GM19025 (cell line): ENCODE measurements around the gene GRM8.
"Not testable (repeated sequence)": the region's sequence is repeated elsewhere in the genome, so short reads cannot be mapped to it uniquely, and the experiment has no call there.

Source experiments
- ATAC-seq: cut with Tn5 transposase; IDR thresholded peaks from one replicate; pipeline ENCODE4 v1.9.1; 2021; ENCODE audit warnings: mild to moderate bottlenecking, low read depth, moderate library complexity; ENCODE audit not compliant: unreplicated experiment

GRM8 gene

DNA sequence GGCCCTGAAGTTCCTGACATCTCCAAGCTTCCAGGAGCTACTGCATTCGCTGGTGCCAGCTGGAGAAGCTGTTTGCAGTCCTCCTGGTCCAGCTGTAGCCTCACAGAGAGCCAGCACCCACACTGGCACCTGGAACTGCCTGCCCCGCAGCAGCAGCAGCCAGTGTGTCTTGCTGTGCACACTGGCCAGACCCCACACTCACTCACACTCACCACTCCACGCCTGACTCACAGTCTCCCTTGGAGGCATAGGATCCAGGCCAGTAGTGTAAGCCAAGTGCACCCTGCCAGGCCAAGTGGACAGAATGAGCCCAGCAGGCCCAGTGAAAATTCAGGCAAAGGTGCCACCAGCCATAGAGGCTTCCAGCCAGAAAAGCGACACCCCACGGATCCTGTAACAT lies 566.3 kb downstream of the GRM8 start:
- no peak for ATAC-seq

DNA sequence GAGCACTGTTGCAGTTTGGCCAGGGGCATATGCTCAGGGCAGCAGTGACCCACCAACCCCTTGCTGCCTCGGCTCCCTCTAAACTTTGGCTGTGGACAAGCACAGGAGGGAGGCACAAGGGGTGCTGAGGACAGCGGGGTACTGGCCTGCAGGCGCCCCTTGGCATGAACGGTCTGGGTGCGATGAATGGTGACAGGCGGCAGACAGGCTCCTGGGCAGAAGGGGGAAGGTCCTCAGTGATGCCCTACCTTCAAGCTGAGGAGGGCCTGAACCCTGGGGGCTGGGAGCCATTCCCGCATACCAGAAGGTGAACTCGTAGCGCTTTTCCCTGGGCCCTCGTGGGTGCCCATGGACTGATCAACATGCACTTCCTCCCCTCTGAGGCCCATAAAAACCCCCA lies 567.1 kb downstream of the GRM8 start:
- no peak for ATAC-seq

DNA sequence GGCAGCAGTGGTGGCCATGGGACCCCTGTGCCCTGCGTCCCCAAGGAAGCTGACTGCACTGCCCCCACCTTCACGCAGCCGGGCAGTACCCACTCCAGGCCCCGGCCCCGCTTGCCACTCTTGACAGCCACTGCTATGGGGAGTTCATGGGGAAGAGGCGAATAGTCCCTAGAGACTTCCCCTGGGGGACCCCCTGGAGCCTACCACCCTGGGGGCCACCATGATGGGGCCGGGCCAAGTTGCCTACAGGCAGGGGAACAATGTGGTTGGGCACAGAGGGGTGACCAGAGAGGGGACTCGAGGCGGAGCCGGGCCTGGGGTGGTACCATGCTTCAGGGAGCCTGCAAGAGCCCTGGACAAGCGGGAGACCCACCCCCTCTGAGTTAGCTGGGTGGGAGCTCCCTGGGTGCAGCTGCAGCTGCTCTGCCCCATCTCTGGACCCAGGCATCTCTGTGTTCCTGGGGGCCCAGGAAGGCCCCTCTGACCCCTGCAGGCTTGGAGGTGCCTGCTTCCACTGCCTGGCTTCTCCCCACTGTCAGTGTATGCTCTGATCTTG lies 567.6 kb downstream of the GRM8 start:
- no peak for ATAC-seq

DNA sequence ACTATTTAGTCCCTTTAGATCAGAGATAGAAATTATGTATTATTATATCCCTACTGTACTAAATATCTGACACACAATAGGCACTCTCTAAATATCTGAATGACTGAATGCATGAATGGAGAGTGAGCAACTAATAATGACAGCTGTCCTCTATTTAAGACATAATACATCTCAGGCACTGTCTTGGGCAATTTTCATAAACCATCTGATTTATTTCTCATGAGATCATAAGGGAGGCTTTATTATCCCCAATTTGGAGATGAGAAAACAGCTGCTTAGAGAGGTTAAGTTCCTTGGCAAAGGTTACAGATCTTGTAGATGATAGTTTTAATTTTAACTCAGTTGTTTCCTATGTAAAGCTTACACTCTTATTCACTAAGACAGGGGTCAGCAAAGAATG lies 570.6 kb downstream of the GRM8 start:
- no peak for ATAC-seq

DNA sequence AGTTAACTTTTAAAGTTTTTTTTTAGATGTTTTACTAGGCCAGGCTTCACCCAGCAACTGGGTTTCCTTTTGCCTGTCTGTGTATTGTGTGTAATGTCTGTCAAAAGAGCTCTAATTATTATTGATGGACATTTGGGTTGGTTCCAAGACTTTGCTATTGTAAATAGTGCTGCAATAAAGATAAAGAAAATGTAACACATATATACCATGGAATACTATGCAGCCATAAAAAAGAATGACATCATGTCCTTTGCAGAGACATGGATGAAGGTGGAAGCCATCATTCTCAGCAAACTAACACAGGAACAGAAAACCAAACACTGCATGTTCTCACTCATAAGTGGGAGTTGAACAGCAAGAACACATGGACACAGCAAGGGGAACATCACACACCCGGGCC lies 584.0 kb downstream of the GRM8 start:
- not testable (repeated sequence) for ATAC-seq

DNA sequence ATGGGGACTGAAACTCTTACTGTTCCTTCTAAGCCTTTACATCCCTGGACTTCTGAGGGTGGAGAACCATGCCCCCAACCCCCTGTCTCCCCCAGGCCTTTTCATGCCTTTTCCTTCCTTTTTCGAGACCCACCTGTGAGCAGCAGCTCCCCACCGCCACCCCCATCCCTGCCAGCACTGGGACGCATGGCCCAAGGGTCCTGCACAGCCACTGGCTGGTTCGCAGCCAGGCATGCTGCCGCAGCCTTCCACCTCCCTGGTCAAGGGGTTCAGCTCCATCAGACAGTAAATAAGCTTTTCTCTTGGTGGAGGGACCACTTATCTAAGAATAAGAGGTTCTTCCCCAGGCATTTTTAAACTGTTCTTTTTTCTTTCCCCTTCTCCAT lies 584.4 kb downstream of the GRM8 start:
- ATAC-seq, result no peak

DNA sequence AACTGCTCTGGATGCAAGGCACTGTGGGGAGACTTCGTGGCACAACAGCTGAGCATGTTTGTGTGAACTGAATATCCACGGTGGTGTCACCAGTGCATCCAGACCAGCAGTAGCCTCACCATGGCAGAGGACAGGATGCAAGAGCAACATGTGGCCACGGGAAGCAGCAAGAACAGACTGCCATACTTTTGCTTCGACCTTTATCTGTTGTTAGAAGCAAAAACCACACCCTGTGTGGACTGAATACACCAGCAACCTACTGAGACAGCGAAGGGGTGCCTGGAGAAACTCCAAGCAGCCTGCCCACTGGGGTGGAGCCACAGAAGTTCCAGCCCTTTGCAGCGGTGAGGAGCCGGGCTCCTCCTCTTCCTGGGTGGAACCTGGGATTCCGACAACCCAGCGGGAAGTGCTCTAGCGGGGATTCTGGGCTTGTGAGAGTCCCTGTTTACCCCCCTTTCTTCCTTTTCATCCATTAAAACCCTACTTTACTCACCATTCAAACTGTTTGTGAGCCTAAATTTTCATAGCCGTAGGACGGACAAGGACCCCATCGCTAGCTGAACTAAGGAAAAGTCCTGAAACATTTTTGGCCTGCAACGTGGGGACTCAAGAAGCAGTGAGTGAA lies 584.9 kb downstream of the GRM8 start:
- ATAC-seq, result no peak

DNA sequence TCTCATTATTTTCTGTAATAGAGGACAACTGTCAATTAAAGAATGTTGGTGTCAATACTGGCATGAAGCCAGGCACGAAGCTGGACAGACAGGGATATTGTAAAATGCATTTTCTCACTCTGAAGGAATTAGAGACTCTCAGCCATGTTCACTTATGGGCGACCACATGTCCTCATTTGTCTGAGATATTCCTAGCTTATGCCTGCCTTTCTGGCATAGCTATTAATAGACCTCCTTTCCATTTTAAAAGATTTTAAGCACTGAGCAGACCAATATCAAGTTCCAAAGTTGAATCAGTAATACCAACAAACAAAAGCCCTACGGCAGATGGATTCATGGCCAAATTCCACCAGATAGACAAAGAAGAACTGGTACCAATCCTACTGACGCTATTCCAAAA lies 589.9 kb downstream of the GRM8 start:
- no peak for ATAC-seq

DNA sequence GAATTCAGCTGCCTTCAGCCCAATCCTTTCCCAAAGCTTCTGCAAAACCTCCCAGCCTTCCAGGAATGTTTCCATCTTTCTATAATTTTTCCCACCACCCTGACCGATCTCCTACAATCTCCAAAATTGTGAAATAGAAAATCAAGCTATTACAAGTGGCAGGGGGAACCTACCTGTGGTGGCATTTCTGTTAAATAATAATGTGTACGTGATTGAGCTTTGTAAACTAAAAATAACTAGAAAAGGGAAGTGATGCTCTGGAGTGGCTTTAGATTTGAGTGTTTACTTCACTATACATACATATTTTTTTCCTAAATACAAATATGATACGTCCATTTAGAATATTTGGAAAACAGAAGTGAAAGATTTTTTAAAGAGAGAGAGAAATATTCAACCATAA lies 593.6 kb downstream of the GRM8 start:
- peak; percentile 68 for ATAC-seq

DNA sequence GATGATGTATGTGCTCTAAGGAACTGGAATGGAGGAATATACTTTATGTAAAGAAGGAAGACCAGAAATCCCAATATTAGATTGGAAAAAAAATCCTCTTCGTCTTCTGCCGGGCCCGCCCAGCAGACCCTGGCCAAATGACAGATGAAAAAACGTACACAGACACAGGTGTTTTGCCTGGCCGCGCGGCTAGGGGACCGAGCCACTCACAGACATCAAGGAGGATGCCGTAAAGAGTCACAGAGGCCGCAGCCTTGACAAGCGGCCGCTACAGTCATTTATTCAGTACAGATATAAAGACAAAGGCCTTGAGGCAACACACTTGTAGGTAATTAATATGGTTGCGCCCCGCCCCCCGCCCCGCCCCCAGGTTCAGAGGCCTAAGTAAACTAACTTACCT lies 594.1 kb downstream of the GRM8 start:
- ATAC-seq, result peak; percentile 3

DNA sequence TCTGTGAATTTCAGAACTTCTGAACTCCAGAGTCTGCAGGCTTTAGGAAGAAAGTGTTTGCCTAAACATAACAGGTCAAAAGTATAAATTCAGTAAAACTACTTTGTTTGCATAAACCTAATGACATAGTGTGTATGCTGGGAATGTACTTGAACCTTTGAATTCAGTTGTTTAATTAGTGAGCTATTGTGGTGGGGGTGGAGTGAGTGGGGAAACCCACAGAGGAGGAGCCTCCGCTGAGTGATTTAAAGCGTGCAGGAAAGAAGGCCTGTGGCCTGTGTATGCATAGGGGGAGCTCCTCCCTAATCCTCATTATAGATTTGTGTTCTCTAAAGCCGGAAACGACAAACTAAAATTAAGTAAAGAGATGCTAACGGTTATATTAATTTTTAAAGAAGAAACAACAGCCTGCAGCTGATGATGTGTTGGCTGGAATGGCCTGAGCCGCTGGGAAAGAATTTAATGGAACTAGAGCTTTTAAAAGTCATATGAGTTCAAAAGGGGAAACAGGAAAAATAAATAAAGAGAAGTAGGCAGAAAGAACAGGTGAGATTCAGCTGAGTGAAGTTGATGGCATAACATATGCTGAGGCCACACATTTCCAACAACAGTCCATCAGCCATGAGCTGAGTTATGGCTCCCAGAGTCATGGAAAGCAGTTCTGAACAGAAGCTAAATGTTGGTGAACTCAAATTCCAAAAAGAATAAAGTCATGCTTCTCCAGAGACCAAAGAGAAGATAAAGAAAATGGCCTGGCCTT lies 595.0 kb downstream of the GRM8 start:
- ATAC-seq, result peak; percentile 86

DNA sequence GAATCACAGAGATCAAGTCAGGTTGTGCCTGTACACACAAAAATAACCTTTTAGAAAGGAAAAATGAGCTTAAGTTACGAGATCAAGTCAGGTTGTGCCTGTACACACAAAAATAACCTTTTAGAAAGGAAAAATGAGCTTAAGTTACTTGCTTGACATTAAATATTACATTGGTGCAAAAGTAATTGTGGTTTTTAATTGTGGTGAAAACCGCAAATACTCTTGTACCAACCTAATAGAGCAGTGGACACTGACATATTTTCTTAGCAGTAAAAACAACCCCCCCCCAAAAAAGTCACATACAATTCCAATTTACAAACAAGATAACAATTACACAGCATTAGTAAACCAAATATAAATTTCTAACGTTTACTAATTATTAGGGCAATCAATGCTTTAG lies 595.6 kb downstream of the GRM8 start:
- ATAC-seq, result no peak

DNA sequence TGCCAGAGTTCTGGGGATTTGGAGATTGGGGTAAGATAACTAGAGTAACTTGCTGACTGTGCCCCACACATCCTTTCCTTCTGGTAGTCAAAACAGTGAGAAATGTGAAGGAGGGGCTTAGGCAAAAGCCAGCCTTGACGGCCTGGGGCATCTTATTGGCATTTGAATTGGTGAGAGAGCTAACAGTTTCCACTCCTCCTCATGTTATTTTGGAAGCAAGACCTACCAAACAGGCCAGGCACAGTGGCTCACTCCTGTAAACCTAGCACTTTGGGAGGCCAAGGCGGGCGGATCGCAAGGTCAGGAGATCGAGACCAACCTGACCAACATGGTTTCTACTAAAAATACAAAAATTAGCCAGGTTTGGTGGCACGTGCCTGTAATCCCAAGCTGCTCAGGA lies 596.6 kb downstream of the GRM8 start:
- ATAC-seq, result no peak

DNA sequence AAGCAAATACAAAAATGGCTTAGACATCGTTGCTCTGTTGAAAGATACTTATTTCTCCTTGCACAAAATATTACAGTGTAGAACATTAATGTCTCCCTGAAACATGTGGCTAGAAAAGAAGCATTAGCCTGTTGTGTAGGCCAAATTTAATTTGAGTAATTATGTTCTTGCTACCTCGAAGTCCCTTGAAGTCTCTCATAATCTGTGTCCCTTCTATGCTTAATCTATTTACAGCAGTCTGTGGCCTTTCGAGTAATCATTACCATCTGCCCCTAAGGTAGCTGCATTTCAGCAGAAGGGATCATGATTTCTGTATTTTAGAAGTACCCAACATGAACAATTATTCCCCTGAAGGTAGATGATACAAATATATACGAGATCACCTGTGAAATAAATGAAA lies 615.2 kb downstream of the GRM8 start:
- no peak for ATAC-seq

DNA sequence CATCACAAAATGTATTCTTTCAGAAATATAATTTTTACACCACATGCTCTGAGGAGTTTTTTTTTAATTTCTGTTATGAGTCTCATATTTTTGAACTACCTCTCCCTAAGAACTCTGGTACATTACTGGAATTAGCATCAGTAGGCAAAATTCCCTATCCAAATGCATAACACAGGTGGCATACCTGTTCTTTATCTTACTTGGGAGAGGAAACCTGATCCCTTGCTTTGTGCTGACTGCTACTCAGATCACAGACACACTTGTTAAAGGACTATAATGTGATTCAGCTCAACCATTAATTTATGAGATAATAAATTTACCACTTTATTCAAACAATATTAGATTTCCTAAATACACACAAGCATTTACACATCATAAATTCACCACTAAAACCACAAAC lies 617.2 kb downstream of the GRM8 start:
- ATAC-seq, result no peak

DNA sequence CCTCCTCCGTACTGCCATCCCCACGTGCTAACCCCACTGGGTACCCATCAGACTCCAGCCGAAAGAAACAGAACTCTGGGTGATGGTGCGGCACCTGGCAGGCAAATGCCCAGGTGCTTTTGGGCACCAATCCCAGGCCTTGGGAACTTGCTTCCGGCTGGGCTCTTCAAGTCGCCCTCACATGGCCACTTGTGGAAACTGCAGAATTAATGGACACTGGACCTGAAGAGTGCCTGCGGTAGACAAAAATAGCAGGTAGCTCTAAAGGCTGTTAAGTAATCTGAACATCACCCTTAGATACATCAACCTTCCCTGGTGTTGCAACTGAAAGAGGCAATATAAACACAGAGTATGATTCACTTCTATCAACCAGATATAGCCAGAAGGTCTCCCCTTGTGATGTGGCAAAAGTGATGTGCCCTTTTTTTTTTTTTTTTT lies 644.4 kb downstream of the GRM8 start:
- ATAC-seq, result no peak

DNA sequence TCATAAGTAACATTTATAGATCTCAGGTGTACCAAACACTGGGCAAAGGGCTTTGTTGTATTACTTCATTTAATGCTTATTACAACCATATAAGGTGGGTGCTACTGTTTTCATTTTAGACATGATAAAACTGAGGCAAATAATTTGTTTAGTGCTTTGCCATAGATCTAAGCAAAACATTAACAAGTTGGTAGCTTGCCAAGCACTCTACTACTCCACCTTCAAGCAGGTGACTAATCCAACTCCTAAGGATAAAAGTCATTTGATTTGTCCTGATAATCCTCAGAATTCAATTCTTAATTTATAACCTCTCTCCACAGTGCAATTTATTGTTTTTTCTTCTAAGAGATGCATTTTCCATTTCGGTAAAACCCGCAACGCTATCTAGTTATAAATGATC lies 646.4 kb downstream of the GRM8 start:
- no peak for ATAC-seq

DNA sequence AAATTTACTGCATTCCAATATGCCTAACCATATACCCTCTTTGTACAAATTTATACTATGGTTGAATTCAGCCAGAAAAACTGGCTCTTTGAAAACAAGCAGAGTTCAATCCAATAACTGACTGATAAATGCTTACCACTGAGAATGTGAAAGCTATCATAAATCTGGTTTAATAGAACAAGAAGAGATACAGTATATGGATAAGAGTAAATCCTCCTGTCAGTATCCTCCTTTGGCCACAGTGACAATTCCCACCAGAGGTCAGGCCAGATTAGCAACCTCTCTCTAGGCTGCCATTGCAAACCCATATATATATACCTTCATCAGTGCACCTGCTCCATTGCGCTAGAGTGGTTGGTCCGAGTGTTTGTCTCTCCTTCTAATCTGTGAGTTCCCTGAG lies 647.2 kb downstream of the GRM8 start:
- no peak for ATAC-seq

DNA sequence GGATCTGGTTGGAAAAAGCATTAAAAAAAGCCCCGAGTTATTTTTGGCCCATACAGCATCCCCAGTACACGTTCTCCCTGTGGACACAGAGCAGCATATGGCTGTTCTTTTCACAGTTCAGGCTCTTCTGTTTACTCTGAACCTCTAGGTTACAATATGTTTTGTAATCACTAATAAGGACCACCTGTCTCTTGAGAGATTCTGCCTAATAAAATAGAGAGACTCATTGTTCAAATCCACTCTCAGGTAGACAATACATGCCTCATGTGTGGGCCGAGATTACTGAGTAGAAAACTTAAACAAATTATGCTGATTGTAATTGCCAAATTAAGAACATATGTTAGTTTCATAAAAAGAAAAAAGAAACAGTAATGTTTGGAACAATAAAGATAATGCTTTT lies 647.7 kb downstream of the GRM8 start:
- ATAC-seq, result no peak

DNA sequence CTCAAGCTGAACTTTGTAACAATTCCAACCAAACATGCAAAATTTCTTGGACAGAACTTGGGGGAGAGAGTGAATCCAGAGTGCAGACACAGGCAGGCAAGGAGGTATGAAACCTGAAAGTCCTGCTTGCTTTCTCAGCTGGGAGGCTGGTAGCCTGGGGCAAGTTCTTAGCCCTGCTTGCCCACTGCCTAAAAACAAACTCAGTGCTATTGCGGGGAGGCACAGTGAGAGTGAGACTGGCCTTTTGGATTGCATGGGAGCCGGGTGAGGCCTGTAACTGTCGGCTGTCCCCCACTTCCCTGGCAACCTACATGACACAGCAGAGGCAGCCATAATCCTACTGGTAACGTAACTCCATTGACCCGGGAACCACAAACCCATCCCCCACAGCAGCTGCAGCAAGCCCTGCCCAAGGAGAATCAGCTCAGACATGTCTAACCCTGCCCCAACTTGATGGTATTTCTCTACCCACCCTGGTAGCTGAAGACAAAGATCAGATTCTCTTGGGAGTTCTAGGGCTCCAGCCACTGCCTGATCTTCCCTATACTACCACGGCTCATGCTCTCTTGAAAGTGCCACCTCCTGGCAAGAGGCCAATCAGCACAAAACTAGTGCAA lies 663.6 kb downstream of the GRM8 start:
- no peak for ATAC-seq

DNA sequence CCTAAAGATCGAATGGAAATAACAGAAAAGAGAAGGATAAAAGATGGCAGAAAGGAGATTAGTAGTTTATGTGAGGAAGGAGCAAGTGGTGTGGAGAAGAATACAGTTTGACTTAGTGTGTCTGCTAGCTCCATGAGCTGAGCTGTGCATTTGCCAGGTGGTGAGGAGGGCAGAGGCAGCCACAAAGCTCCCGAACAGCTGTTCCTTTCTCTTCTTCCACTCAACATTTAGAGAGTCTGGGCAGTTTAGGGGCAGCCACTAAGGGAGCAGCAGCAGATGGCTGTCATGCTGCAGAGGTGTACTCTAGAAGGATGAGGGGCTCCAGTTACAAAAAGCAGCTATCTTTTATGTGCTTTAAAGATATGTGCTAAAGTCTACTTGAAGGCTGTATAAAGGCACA lies 674.4 kb downstream of the GRM8 start:
- no peak for ATAC-seq
